Measurements from ENCODE around the gene SEMA4C. TPM values are rescaled to one million over a fixed set of nuclear protein-coding genes. Genes with fewer than 3 reads are reported as not detected.

SEMA4C gene
- polyA plus RNA-seq, 1 of the 3 experiments (the other 2 are of a cell fraction) = 34.8 TPM

GRCh38 chr2:96897491-96898134 lies 27.7 kb upstream of the SEMA4C start:
- H3K79me2 ChIP-seq (ENCODE audit: insufficient read depth) = no peaks in the 10 kb centered on the region
- no peaks in the 10 kb centered on the region for H4K20me1 ChIP-seq (ENCODE audit: insufficient read depth)
- TF ChIP-seq FOXM1 (IDR thresholded peaks at IDR 0.05; ENCODE audit: low read depth) (no peak), FOSL2 (IDR thresholded peaks at IDR 0.05; ENCODE audit: borderline replicate concordance, low read depth) (no peak), JUND (IDR thresholded peaks at IDR 0.05) (no peak), EZH2phosphoT487 (IDR thresholded peaks at IDR 0.05; ENCODE audit: borderline replicate concordance, low read depth) (no peak), SMC3 (IDR thresholded peaks at IDR 0.05; ENCODE audit: low read depth, low read length) (no peak), TEAD4 (IDR thresholded peaks at IDR 0.05; ENCODE audit: borderline replicate concordance, insufficient read depth) (no peak), ZBTB33 (IDR thresholded peaks at IDR 0.05; ENCODE audit: borderline replicate concordance, low read depth) (no peak), TCF12 (IDR thresholded peaks at IDR 0.05) (no peak), EP300 (IDR thresholded peaks at IDR 0.05; ENCODE audit: borderline replicate concordance in 1 of 2, low read depth in 1 of 2, low read length in 1 of 2) (no peak)
- TF ChIP-seq, protein P1, sequence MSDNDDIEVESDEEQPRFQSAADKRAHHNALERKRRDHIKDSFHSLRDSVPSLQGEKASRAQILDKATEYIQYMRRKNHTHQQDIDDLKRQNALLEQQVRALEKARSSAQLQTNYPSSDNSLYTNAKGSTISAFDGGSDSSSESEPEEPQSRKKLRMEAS (IDR thresholded peaks at IDR 0.05; ENCODE audit: low read depth) = no peak
- TF ChIP-seq, protein P2, sequence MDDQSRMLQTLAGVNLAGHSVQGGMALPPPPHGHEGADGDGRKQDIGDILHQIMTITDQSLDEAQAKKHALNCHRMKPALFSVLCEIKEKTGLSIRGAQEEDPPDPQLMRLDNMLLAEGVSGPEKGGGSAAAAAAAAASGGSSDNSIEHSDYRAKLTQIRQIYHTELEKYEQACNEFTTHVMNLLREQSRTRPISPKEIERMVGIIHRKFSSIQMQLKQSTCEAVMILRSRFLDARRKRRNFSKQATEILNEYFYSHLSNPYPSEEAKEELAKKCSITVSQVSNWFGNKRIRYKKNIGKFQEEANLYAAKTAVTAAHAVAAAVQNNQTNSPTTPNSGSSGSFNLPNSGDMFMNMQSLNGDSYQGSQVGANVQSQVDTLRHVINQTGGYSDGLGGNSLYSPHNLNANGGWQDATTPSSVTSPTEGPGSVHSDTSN (IDR thresholded peaks at IDR 0.05) = no peak
- TF ChIP-seq, protein P3, sequence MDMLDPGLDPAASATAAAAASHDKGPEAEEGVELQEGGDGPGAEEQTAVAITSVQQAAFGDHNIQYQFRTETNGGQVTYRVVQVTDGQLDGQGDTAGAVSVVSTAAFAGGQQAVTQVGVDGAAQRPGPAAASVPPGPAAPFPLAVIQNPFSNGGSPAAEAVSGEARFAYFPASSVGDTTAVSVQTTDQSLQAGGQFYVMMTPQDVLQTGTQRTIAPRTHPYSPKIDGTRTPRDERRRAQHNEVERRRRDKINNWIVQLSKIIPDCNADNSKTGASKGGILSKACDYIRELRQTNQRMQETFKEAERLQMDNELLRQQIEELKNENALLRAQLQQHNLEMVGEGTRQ (IDR thresholded peaks at IDR 0.05; ENCODE audit: borderline replicate concordance, low read depth, low read length) = no peak
- H2AFZ ChIP-seq (ENCODE audit: low read depth) = no peak overlapping the region
- no peaks in the 10 kb centered on the region for H3K9me3 ChIP-seq
- H3K27ac ChIP-seq (ENCODE audit: low read depth in 2 of 2, low read length in 1 of 2) = no peak overlapping the region
- H3F3A ChIP-seq (replicated peaks; ENCODE audit: insufficient read depth) = no peaks in the 10 kb centered on the region
- no peaks in the 10 kb centered on the region for H3K36me3 ChIP-seq (replicated peaks in 1 of 2; ENCODE audit: control insufficient read depth in 1 of 2, insufficient read depth in 2 of 2, low read length in 1 of 2)
- H3K9ac ChIP-seq = no peak overlapping the region
- no peak overlapping the region for H3K4me3 ChIP-seq (ENCODE audit: low read depth in 2 of 2, low read length in 1 of 2)
- H3K27me3 ChIP-seq (ENCODE audit: insufficient read depth) = no peaks in the 10 kb centered on the region
- WGBS (ENCODE audit: low lambda C conversion rate) = 83% methylated on average over 11 of the region's 11 CpGs
- H3K4me2 ChIP-seq = no peak overlapping the region
- CTCF ChIA-PET = no interaction called here
- peaks cover 0 to 28% of the 10 kb centered on the region in 2 experiments; a peak in 1 of 4 replicates for H3K4me1 ChIP-seq (ENCODE audit: control insufficient read depth in 1 of 2, insufficient read depth in 2 of 2, low read depth in 1 of 2, low read length in 1 of 2)
- POLR2A ChIA-PET = no interaction called here
- DNase-seq = no peak
- no peaks in the 10 kb centered on the region for H3K9me2 ChIP-seq

Data from SK-N-SH (cell line).